Chondrocyte (in vitro differentiated cells): ENCODE results near the gene TCIRG1. TPM values are rescaled to one million over a fixed set of nuclear protein-coding genes. Genes with fewer than 3 reads are reported as not detected.

Source experiments
- DNase-seq: peaks from one replicate; pipeline ENCODE4 v3.0.0; 2021; ENCODE audit warnings: mixed read lengths, low spot score
- H3K27ac Mint-ChIP-seq: one replicate; pipeline ENCODE4 v1.8.0; 2021; ENCODE audit warnings: mild to moderate bottlenecking, moderate library complexity, mixed read lengths; ENCODE audit not compliant: unreplicated experiment
- H3K27me3 Mint-ChIP-seq: 2 replicates; pipeline ENCODE4 v1.8.0; 2021; ENCODE audit warnings: low read depth, mixed read lengths
- H3K36me3 Mint-ChIP-seq: 2 replicates; pipeline ENCODE4 v1.8.0; 2021; ENCODE audit warnings: low read depth, mixed read lengths
- H3K4me1 Mint-ChIP-seq: 2 replicates; pipeline ENCODE4 v1.8.0; 2021; ENCODE audit warnings: low read depth, mild to moderate bottlenecking, mixed read lengths
- H3K4me3 Mint-ChIP-seq: one replicate; pipeline ENCODE4 v1.8.0; 2021; ENCODE audit warnings: mild to moderate bottlenecking, moderate library complexity, mixed read lengths; ENCODE audit not compliant: unreplicated experiment
- H3K9me3 Mint-ChIP-seq: 2 replicates; pipeline ENCODE4 v1.8.0; 2021; ENCODE audit warnings: low read depth, mixed read lengths
- CTCF ChIP-seq: fragments of 200-600 bp; sonication (generic); IDR thresholded peaks from 2 replicates; pipeline ENCODE4 v1.5.0; 2021; ENCODE audit warnings: antibody characterized with exemption, mild to moderate bottlenecking, moderate library complexity
- total RNA-seq: library from RNA; stranded (reverse); gene quantifications from 3 replicates; pipeline ENCODE4 v1.2.1, GENCODE V29; 2021

TCIRG1 gene
- total RNA-seq, 1 donor from 2014 or later = 73.2 TPM

GRCh38 chr11:68021167-68021787 is 17.5 kb upstream of the TCIRG1 start:
- no peak overlapping the region for H3K27ac Mint-ChIP-seq
- peaks cover 30% of the 10 kb centered on the region for H3K4me1 Mint-ChIP-seq
- H3K36me3 Mint-ChIP-seq = peaks cover 9% of the 10 kb centered on the region
- TF ChIP-seq CTCF = peak; percentile 69
- H3K4me3 Mint-ChIP-seq = no peak overlapping the region
- no peak for DNase-seq
- no peaks in the 10 kb centered on the region for H3K27me3 Mint-ChIP-seq
- H3K9me3 Mint-ChIP-seq = peaks cover 10% of the 10 kb centered on the region

- Mint-ChIP-seq H3K4me3 (no peak overlapping the region), H3K4me1 (peaks cover 32% of the 10 kb centered on the region), H3K9me3 (peaks cover 10% of the 10 kb centered on the region), H3K27me3 (no peaks in the 10 kb centered on the region), H3K36me3 (peaks cover 9% of the 10 kb centered on the region), H3K27ac (no peak overlapping the region)
- no peak for TF ChIP-seq CTCF
- no peak for DNase-seq
These were observed 16.3 kb upstream of the TCIRG1 start for GRCh38 chr11:68022531-68022930.

- TF ChIP-seq CTCF = no peak
- Mint-ChIP-seq H3K27ac (no peak overlapping the region), H3K9me3 (peaks cover 10% of the 10 kb centered on the region), H3K36me3 (peaks cover 10% of the 10 kb centered on the region), H3K4me1 (peaks cover 44% of the 10 kb centered on the region), H3K27me3 (no peaks in the 10 kb centered on the region), H3K4me3 (no peak overlapping the region)
- DNase-seq = no peak
These were observed 14.3 kb upstream of the TCIRG1 start for GRCh38 chr11:68024508-68024907.

GRCh38 chr11:68025047-68025446 is 13.8 kb upstream of the TCIRG1 start:
- H3K4me1 Mint-ChIP-seq = peaks cover 49% of the 10 kb centered on the region
- DNase-seq = no peak
- H3K36me3 Mint-ChIP-seq = peaks cover 10% of the 10 kb centered on the region
- H3K27me3 Mint-ChIP-seq = no peaks in the 10 kb centered on the region
- no peak for TF ChIP-seq CTCF
- no peak overlapping the region for H3K4me3 Mint-ChIP-seq
- H3K27ac Mint-ChIP-seq = no peak overlapping the region
- peaks cover 10% of the 10 kb centered on the region for H3K9me3 Mint-ChIP-seq

- no peak for DNase-seq
- H3K27me3 Mint-ChIP-seq = no peaks in the 10 kb centered on the region
- peaks cover 51% of the 10 kb centered on the region for H3K4me1 Mint-ChIP-seq
- TF ChIP-seq CTCF = no peak
- peak overlapping the region; percentile 95 for H3K27ac Mint-ChIP-seq
- H3K36me3 Mint-ChIP-seq = peaks cover 11% of the 10 kb centered on the region
- H3K9me3 Mint-ChIP-seq = peaks cover 10% of the 10 kb centered on the region
- H3K4me3 Mint-ChIP-seq = peak overlapping the region; percentile 6
These were observed 12.3 kb upstream of the TCIRG1 start for GRCh38 chr11:68026391-68027105.
